Fibroblast of skin of scalp (primary cell): ENCODE measurements around the gene TBC1D22A.

Source experiments
- DNase-seq: peaks from one replicate; pipeline ENCODE4 v3.0.0-alpha.2; 2013

Gene TBC1D22A

DNA sequence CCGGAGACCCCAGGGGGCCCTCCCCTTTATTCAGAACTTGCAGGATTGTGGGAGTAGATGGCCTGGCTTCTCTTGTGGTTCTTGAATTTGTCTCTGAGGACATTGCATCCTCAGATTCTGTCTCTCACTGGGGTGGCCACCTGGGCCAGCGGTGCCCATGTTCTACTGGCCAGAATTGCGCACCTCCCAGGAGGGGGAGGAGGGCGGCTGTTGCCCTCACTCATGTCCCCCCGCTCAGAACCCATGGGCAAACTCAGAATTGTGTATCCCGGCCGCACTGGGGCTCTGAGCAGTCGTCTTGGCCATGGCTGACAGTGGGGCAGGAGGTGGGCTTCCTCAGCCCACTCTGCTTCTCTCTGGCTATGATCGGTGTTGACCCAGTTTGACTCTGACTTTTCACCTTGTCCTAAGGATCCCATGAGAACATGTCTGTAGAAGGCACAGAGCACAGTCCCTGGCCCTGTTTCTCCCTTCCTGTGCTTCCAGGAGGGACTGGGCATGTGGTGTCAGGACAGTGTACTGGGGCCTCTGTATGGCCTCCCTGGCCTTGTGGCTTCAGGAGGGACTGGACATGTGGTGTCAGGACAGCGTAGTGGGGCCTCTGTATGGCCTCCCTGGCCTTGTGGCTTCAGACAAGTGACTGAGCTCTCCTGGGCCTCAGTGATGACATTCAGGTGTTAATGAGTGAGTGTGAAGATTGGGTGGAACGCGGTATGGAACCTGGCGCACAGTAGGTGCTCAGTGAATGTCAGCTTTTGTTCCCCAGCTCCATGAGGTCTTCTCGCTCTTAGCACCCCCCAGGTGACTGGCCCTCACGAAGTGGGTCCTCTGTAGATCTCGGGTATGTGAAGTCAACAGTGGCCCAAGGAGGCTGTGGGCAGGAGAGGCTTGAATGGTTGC is 99.3 kb downstream of the TBC1D22A start:
- DNase-seq, result no peak

DNA sequence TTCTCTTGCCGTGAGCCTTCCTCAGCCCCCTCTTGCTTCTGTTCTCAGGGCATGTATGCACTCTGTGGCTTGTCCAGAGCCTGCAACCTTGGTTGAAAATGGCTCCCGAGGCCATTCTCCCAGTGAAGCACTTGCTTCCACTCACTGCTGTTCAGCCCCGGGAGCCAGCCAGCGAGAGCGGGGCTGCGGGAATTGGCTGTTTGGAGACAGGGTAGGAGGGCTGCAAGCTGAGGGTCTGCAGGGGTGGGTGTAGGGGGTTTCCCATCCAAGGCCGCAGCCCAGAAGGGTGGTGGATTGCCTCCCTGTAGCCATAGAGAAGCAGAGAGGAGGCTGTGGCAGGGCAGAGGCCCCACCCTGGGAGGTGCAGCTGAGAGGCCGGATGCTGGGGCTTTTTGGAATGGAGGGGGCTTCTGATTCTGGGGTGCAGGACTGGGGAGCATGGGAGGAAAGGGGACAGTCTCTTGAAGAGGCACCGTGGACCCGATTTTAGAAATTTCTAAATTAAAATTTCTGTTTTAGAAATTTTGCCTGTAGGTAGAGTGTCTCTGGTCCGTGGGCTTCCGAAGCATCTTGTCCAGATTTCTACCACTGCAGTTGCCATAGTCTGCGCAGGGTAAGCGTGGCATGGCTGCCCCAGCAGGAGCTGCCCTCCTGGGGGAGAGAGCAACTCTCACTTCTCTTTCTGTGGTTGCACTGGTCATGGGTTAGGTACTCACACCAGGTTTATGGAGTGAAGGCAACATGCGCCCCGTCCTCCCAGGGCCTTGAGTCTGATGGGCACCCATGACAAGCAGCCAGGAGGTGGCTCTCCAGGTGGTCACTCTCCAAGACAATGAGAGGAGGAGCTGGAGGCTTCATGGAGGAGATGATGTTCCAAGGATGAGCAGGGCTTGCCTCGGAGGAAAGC is 100.2 kb downstream of the TBC1D22A start:
- no peak for DNase-seq

DNA sequence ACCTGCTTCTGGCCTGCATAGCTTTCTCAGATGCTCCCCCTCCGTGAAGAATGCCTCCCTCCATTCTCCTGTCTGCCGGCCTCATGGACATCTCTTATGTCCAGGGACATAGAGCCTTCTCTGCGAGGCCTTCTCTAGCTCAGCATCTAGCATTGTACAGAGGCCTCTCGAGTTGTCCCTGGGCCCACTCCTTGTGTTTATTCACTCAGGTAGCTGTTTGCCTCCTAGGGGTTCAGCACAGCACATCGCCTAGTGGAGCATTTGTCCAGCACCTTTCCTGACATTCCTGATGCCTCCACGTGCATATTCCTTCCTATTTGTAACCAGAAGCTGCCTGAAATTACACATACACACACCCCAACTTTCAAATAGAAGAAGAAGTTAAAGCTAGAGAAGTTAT is 101.3 kb downstream of the TBC1D22A start:
- no peak for DNase-seq

DNA sequence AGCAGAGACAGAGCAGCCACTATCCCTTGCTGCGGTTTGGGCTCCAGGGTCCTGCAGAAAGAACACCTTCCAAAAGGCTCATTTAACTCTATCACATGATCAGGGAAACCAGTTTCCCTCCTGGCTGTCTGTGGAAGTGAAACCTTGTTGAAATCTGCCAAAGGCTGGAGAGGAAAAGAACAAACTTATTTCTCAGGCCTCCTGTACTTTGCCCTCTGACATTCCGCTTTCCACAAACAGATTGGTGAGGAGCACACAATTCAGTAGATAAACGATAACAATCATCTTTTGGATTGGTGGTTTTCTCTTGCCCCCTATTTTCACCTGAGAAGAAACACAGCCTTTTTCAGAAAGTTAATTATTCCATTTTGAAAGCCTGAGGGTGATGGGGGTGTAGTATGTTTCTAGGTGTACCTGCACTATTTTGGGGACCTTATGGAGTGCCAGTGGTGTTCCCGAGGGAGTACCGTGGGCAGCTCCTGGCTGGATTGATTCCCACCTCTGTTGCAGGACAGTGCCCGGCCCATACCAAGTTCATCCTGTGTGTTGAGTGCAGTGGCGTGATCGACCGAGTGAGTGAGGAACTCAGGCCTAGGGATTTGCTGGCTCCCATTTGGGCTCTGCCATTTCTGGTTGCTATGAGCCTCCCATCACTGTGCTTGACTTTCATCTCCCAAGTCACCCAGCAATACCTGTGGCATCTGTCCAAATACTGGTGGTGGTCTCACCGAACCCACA is 102.0 kb downstream of the TBC1D22A start:
- DNase-seq, result no peak

DNA sequence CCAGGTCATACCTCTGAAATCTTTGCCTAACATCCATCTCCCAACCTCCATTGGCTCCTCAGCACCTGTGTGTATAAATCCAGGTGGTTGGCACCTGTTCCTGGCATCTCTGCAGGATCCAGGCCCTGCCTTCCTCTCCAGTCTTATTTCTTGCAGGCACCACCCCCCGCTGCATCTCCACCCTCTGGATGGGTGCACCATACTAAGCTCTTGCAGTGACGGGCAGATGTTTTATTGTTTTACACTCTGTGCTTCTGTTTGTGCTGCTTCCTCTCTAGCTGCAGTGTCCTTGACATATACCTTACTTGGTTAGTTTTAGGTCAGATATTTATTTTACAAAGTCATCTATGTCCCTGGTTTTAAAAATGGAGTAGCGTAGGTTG is 102.6 kb downstream of the TBC1D22A start:
- DNase-seq, result no peak

DNA sequence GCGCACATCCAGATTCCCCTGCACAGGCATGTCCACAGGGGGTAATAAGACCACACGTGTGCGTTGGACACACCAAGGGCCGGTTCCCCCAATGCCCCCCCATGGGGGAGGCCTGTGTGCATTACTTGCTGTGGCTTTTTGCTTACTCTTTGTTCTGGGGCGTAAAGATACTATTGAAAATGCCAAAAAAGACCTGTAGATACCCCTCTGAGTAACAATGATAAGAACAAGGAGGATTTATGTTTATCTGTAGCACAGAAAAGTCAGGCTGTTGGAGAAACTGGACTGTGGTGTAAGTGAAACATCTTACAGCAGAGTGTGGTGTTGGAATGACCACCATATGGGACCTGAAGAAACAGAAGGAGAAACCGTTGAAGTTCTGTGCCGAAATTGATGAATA is 103.2 kb downstream of the TBC1D22A start:
- no peak for DNase-seq

DNA sequence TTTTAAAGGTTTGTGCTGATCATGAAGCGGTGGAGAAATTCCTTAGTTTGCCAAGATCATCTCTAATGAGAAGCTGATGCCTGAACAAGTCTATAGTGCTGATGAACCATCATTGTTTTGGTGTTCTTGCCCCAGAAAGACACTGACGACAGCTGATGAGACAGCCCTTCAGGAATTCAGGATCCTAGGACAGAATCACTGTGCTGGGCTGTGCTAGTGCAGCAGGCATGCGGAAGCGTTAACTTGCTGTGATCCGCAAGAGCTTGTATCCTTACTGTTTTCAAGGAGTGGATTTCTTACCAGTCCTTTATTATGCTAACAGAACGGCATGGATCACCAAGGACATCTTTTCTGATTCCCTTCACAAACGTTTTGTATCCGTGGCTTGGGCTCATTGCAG is 104.1 kb downstream of the TBC1D22A start:
- DNase-seq, result peak; percentile 93

DNA sequence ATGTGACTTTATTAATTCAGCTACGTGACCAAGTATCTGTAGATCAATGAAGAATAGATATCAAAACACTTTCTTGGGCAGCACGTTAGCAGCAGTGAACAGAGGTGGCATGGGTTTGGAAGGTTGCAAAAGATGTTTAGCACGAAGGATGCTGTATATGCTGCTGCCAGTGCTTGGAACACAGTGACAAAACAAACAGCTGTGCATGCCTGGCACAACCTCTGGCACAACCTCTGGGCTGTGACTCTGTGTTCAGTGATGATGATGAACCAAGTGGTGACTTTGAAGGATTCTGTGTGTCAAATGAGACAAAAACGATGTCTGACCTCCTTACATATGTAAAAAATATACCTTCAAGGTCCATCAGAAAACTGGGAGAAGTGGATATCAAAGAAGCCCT is 104.7 kb downstream of the TBC1D22A start:
- no peak for DNase-seq

DNA sequence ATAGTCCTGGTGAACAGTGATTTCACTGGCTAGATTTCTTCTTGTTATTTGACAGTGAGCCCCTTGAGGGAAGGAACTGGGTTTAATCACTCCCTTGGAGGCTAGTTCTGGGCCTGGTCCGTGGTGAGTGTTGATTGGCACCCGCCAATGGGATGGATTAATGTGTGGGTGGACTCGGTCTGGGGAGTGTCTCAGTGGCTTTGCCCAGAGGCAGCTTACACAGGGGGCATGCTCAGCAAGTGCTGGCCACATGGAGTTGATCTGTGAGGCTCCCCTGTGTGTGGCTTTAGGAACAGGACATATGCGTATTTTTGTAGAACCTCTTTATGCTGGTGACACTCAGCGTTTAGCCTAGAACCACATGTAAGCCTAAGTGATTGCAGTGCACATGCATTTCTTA is 106.9 kb downstream of the TBC1D22A start:
- DNase-seq, result no peak

DNA sequence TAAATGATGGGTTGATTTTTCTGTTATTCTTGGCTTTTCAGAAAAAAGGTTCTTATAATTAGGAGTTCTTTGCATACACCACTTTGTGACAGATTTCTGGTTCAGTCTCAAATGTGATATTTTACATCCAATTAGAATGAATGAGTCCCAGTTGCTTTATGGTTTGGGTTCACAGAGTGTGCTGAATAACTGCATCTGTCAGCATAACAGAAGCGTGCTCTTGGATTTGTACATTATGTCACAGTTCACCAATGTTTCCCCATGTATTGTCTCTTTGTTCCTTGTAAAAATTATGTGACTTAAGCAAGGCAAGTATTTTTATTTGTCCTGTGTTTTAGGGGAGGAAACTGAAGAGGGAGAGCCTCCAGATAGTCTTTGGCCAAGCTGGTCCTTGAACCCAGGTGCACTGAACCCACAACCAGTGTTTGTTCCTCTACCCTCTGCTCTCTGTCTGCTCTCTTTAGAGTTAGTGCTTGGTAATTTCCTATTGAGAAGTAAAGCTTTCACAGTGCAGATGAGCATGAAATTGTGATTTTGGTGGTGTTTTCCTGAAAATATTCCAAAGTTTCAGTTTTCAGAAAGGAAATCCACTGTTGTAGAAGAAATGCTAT is 107.5 kb downstream of the TBC1D22A start:
- DNase-seq, result no peak

DNA sequence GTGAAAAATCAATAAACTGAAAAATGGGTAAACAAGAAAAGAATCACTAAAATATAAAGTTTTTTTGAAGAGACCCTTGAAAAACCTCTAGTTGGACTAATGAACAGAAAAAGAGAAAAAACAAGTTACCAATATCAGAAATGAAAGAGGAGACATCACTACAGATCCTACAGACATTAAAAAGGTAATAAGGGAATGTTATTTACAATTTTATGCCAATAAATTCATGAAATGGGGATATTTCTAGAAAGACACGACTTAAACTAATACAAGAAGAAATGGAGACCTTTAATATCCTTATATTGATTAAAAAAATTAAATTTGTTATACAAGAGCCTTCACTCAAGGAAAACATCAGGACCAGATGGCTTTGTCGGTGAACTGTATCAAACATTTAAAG is 109.4 kb downstream of the TBC1D22A start:
- no peak for DNase-seq

DNA sequence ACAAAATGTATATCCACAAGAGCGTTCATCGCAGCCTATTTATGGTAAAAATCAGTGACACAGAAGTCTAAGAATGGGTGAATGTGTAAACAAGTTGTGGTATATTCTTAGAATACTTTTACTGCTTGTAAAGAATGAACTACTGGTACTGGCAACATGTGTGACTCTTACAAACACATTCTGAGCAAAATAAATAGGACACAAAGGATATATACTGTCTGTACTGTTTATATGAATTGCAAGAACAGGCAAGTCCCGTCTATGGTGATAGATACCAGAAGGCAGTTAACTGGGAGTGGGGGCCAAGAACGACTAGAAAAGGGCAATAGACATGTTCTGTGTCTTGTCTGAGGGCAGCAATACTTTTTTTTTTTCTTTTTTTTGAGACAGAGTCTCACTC is 112.6 kb downstream of the TBC1D22A start:
- DNase-seq, result no peak

DNA sequence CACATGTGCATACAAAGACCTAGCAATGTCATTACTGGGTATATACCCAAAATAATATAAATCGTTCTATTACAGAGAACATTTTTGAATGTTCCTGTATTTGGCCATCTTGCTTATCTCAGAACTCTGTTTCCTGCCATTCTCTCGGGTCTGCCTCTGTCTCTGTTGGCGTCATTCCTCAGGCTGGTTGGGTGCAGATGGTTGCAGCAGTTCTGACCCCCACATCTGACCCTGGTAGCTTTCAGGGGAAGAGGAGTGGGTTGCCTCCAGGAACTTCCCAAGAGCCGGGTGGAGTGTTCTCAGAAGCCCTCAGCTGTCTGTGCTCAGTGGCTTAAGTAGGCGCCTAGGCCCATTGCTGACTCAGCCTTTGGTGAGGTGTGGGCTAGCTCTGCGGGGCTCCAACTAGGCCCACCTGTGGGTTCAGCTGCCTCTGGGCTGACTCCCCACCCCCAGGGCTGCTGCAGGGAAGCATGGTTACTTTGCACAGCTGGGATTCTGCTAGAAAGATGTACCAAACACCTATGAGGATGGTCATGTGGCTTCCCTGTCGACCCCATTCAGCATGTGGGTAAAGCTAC is 114.0 kb downstream of the TBC1D22A start:
- DNase-seq, result no peak

DNA sequence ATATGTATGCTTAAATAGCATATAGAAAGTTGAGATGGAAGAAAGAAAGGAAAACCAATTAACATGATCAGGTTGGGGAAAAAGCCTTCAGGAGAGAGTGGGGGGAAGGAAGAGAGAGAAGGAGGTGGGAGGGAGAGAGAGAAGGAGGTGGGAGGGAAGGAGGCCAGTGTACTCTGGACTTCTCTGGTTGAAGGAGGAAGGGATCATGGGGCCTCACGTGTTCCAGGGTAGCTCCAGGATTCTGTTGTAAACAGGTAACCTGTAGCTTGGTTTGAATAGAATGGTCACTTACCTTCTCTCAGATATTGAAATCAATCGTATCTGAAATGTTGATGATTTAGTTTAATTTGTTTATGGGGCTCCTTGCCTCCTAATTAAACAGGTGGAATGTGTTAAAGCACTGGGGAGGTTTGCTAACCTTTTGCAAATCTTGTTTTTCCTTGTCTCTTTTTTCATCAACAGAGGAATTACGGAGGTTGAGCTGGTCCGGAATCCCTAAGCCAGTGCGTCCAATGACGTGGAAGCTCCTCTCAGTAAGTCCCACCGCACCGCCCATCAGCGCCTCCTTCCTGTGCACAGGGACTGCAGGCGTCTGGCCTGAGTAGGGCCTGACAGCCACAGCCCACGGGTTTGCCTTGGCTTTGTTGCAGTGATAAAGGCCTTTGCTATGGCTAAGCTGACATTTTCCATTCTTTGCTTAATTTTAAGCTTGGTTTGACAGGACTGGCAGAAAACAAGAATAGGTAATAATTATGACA is 115.9 kb downstream of the TBC1D22A start:
- DNase-seq, result no peak

DNA sequence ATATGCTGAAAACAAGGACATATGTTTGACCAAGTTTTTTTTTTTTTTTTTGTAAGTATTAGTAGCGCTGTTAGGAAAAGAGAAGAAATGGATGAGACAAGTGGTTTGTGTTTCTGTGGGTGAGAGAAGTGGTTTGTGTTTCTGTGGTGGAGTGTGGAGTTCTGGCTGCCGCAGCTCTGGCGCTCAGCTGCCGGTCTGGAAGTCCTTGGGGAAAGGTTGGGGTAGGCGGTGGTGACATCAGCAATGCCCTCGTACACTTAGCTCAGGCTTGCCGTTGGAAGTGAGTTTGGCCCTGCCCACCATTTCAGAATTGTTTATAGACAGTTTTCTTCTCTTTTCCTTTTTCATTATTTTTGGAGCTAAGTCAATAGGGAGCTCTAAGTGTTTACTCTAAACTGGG is 116.6 kb downstream of the TBC1D22A start:
- DNase-seq, result peak; percentile 41

DNA sequence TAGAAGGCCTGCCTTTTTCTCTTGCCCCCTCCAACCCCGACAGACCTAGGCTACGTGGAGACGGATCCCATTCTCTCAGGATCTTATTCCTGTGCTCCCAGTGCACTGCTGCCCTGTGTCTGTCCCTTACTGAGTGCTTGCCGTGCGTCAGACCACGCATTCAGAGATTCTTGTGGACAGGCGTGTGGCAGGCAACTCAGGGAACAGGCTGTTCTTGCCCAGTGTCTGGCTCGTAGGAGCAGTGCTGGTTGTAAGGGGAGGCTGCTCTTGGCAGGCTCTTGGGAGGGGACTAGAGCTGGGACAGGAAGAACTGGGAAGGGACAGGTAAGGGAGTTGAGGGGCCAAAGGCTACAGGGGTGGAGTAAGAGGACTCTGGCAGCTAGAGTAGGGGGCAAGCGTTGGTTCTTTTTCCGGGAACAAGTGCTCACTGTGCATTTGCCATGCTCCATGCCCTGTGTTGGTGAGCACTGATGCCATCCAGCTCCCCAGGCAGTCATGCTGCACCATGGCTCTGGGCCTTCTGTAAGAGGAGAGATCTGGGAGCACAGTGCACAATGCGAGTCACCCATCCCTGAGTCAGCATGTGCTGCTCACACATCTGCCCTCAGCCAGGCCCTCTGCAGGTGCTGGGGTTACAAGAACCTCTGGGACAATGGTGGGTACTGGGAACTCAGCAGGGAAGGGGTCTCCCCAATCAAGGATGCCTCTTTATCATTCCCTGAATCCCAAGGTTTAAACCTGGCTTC is 119.1 kb downstream of the TBC1D22A start:
- DNase-seq, result no peak

DNA sequence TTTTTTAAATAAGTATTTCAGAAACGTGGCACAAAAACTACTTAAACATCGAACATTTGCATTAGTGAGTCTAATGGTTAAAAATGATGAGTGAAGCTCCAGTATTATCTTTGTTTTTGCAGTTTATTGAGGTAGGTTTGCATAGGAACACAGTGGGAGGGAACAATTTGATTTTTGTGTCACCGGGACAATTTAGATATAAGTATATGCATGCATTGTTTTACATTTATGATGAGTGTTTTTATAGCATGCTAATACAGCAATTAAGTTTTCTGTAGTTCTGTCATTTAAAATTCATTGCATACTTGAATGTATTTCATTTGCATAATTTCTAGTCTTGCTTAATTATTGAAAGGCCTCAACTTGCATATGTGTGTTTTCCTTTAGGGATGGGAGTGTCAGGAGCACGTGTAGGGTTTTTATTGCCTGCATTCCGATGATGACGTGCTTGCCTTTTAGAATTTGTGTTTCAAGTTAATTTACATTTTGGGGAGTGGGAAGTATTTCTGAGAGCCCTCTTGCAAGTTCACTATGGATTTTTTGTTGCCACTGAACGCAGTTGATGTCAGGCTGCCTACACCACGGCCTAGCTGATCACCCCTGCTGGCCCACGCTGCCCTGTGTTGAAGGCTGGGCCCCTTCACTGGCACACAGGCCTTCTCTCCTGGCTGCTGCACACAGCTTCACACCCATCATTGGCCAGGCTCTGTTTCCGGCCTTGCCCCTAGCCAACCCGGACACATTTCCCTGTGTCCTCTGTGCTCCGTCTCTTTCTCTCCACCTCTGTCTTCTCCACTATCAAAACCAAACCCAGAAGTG is 120.9 kb downstream of the TBC1D22A start:
- no peak for DNase-seq

DNA sequence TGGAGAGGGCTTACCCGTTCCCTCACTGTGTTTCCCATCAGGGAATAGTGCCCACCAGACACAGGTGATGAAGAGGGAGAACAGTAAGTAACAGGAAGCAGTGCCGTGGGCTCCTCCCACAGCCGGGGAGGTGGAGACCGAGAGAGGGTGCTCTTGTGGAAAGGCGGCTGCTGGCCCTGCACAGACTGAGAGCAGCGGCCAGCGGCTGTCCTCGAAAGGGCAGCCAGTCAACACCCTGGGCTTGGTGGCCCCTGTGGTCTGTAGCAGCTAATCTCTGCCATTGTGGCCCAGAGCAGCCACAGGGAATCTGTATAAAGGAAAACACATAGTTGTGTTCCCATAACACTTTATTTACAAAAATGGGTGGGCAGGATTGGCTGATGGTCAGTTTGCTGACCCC is 121.9 kb downstream of the TBC1D22A start:
- no peak for DNase-seq

DNA sequence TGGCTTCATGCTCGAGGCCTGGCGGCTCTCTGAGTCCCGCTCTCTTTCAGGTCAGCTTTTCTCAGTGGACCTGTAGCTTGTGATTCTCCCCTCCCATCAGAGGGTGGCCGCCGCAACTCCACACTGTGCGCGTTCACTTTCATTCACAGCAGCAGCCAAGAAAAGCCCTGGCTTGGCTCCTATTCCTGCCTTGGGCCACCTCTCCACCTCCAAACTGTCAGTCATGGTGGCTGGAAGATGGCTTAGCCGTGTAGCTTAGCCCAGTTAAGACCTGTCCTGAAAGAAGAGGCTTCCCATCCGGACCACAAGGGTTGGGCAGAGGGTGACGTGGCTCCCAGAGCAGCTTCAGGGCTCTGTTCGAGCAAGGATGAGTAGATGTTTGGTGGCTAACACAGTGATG is 125.5 kb downstream of the TBC1D22A start:
- DNase-seq, result no peak

DNA sequence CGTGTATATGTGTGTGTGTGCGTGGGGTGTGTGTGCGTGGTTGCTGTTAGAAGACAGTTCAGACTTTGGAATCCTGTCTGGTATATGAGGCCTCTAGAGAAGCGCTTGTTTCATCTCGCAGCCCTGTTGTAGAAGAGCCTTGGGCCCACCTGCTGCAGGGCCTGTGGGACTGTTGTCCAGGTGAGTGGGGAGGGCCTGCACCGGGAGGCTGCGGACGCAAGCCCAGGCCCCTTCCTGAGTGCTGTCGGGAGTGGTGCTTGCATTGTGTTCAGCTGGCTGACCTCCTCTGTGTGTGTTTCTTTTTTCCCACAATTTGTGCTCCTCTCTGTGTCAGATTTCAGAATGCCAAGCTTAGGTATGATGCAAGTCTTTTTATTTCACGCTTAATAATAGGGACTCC is 128.4 kb downstream of the TBC1D22A start:
- no peak for DNase-seq
